Measurements from ENCODE around the gene ZSCAN26.

- TF ChIP-seq CTCF (conservative IDR thresholded peaks at IDR 0.05; ENCODE audit: low read length) (no peak), EZH2phosphoT487 (IDR thresholded peaks at IDR 0.05; ENCODE audit: borderline replicate concordance) (no peak)
These were observed 734 bp downstream of the ZSCAN26 start for GRCh38 chr6:28267695-28268059.
